Adipose tissue (tissue), 3 donors: ENCODE measurements around the gene SIPA1. TPM values are rescaled to one million over a fixed set of nuclear protein-coding genes. Genes with fewer than 3 reads are reported as not detected.

Experiments used
- H3K27ac ChIP-seq: one replicate; pipeline ENCODE4 v1.5.1; 2013; ENCODE audit warnings: low read depth, low read length
- WGBS, 3 donors: extraction: QIAGEN DNeasy Blood & Tissue Kit; methylation state at CpG; one replicate each; pipeline ENCODE4 v1.1.7; 2013; 5-methylcytosine and 5-hydroxymethylcytosine counted together
- polyA plus RNA-seq, 3 donors: library from polyadenylated mRNA; stranded (reverse); fragments of 200-250 nt; gene quantifications; one replicate each; pipeline ENCODE4 v1.2.3, GENCODE V29; 2013
- donor health status: healthy with polysubstance abuse.
- donor health status: Bipolar disorder and iron deficiency.
- donor health status: healthy.

Gene SIPA1
- polyA plus RNA-seq, 3 donors: 23.7 to 105 (median 36.3) TPM

- no peak overlapping the region for H3K27ac ChIP-seq
- 94 to 95% (median 94%) methylated on average over 14 of the region's 14 CpGs for WGBS, 3 donors
Measured at GRCh38 chr11:65618763-65619162, 19.1 kb upstream of the SIPA1 start.

DNA sequence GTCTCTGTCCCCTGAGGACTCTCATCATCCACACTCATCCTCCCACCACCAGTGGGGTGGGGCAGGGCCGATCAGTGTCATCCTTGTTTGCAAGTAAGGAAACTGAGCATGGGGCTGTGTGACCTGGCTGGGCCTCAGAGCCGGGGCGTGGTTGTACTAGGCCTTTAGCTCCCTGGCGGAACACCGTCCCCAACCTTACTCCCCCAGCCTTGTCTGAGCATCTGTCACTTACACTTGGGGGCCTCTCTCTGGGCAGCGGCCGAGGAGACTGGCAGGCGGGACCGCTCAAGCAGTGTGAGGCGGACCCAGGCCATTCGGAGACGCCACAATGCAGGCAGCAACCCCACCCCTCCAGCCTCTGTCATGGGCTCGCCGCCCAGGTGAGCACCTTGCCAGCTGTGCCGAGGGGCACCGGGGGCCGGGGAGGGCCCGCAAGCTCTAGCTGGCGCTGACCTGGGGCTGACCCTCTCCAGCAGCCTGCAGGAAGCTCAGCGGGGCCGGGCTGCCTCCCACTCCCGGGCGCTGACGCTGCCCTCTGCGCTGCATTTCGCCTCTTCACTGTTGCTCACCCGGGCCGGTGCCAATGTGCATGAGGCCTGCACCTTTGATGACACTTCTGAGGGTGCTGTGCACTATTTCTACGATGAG lies 18.5 kb upstream of the SIPA1 start:
- no peak overlapping the region for H3K27ac ChIP-seq
- WGBS, 3 donors: 92 to 96% (median 94%) methylated on average over 26 to 29 of the region's 29 CpGs

- H3K27ac ChIP-seq: no peak overlapping the region
- WGBS, 3 donors: 91 to 95% (median 91%) methylated on average over 19 of the region's 19 CpGs
Measured at GRCh38 chr11:65620666-65621065, 17.2 kb upstream of the SIPA1 start.

DNA sequence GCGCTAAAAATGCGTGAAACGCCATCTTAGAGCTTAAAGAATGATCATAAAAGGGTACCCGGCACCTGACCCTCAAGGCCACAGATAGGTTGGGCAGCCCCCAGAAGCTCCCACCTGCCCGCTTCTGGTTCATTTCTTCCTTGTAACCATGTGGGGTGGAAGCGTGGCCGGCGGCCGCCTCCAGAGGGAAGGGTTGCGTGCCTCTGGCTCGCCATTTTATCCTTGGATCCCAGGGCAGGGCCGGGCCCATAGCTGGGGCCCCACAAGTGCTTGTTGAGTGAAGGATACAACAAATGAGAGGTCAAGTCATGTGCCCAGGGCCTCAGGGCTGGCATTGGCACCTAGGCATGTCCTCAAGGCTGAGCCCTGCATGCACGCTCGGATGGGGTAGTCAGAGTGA lies 16.4 kb upstream of the SIPA1 start:
- H3K27ac ChIP-seq: no peak overlapping the region
- WGBS, 3 donors: 93 to 98% (median 96%) methylated on average over 14 of the region's 14 CpGs

GRCh38 chr11:65622011-65622410 lies 15.9 kb upstream of the SIPA1 start:
- no peak overlapping the region for H3K27ac ChIP-seq
- WGBS, 3 donors: 94 to 95% (median 94%) methylated on average over 16 of the region's 16 CpGs

- 91% methylated on average over 14 of the region's 14 CpGs for WGBS, 3 donors
- no peak overlapping the region for H3K27ac ChIP-seq
Measured at GRCh38 chr11:65623177-65623576, 14.7 kb upstream of the SIPA1 start.

GRCh38 chr11:65623852-65624616 lies 13.9 kb upstream of the SIPA1 start:
- WGBS, 3 donors: 91 to 93% (median 92%) methylated on average over 24 to 25 of the region's 25 CpGs
- H3K27ac ChIP-seq: no peak overlapping the region

DNA sequence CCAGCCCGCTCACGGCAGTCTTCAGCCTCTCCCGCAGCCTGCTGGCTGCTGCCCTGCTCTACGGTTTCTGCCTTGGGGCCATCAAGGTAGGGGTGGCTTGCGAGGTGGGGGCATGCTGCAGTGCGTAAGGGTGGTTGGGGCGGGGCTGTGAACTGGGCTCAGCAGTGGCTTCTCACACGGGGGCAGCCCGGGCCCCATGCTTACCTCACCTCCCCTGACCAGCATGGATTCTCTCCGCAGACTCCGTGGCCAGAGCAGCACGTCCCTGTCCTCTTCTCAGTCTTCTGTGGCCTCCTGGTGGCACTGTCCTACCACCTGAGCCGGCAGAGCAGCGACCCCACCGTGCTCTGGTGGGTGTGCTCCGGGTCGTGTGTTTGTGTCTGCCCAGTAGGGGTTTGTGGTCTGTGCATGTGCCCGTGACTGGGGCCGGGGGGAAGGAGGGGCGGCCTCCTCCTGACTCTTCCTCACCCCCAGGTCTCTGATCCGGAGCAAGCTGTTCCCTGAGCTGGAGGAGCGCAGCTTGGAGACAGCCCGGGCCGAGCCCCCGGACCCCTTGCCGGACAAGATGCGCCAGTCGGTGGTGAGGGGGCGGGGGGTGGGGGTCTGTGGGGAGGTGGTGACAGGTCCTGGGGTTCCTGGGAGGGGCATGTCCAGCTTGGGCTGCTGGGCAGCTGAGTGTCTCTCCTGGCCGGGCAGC lies 12.8 kb upstream of the SIPA1 start:
- WGBS, 3 donors: 84 to 88% (median 85%) methylated on average over 25 to 30 of the region's 30 CpGs
- H3K27ac ChIP-seq: no peak overlapping the region

DNA sequence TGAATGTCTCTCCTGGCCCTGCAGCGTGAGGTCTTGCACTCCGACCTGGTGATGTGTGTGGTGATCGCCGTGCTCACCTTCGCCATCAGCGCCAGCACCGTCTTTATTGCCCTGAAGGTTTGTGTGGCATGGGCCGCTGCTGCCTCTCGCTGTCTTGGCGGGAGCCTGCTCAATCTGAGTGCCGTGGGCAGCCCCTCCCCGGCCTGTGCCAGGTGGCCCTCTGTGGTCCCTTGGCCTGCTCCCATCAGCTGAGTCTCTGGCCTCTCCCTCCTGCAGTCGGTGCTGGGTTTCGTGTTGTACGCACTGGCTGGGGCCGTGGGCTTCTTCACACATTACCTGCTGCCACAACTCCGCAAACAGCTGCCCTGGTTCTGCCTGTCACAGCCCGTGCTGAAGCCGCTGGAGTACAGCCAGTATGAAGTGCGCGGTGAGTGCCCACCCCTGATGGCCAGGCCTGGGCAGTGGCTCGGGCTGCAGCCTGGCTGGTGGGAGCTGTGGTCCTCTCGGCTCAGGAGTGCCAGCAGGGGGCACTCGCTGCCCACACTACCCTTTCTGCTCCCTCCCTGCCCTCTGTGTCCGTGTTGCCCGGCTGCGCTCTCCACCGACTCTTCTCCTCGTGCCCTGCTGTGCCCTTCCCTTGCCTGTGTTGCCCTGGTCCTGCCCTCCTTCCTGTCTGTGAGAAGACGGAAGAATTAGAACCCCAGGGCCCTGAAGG lies 12.1 kb upstream of the SIPA1 start:
- WGBS, 3 donors: 68 to 70% (median 69%) methylated on average over 30 of the region's 30 CpGs
- H3K27ac ChIP-seq: no peak overlapping the region

GRCh38 chr11:65627202-65627601 lies 10.7 kb upstream of the SIPA1 start:
- 93 to 96% (median 95%) methylated on average over 12 to 13 of the region's 13 CpGs for WGBS, 3 donors
- no peak overlapping the region for H3K27ac ChIP-seq

- WGBS, 3 donors: 84 to 96% (median 94%) methylated on average over 14 of the region's 14 CpGs
- H3K27ac ChIP-seq: no peak overlapping the region
Measured at GRCh38 chr11:65629579-65629978, 8.3 kb upstream of the SIPA1 start.

DNA sequence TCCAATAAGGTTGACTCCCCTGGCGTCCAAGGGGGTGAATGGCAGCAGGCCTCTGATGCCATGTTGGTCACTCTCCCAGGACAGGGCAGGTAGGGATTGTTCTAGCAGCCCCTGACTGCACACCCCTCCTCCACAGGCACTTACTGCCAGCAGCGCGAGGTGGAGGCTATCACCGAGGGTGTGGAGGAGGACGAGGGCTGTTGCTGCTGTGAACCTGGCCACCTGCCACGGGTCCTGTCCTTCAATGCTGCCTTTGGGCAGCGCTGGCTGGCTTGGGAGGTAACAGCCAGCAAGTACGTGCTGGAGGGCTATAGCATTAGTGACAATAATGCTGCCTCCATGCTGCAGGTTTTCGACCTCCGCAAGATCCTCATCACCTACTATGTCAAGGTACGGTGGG lies 7.7 kb upstream of the SIPA1 start:
- 53 to 85% (median 78%) methylated on average over 11 of the region's 11 CpGs for WGBS, 3 donors
- H3K27ac ChIP-seq: no peak overlapping the region

DNA sequence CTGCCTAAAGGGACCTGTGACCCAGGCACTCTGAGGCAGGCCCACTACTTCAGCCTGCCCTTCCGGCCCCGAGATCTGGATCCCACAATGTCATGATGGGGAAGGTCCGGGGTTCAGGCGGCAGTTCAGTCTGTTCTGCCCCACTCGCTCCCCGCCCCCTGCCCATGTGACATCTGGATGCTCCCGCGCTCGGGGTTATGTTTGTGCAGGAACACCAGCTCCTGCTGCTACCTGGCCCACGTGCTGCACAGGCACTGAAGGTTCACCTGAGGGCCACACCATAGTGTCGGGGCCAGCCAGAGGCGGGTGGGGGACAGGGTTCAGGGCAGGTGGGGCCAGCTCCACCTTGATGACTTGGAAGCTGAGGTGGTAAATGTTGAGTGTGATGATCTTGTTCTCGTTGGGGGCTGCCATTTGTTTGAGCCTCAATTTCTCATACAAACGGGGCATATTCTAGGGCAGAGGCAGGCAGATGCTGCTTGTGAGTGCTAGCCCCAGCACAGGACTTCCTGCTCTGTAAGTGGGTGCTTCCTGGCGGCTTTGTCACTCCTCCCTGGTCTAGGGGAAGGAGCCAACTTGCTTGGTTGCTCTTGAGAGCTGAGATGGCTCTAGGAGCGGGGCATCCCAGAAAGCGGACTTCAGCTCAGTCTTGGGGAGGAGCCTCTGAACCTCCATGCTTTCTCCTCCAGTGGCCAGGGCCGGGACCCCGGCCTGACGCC lies 4.4 kb upstream of the SIPA1 start:
- 70 to 80% (median 74%) methylated on average over 19 to 20 of the region's 20 CpGs for WGBS, 3 donors
- H3K27ac ChIP-seq: no peak overlapping the region

- WGBS, 3 donors: 86 to 95% (median 87%) methylated on average over 11 to 14 of the region's 14 CpGs
- no peak overlapping the region for H3K27ac ChIP-seq
Measured at GRCh38 chr11:65634109-65634436, 3.8 kb upstream of the SIPA1 start.

DNA sequence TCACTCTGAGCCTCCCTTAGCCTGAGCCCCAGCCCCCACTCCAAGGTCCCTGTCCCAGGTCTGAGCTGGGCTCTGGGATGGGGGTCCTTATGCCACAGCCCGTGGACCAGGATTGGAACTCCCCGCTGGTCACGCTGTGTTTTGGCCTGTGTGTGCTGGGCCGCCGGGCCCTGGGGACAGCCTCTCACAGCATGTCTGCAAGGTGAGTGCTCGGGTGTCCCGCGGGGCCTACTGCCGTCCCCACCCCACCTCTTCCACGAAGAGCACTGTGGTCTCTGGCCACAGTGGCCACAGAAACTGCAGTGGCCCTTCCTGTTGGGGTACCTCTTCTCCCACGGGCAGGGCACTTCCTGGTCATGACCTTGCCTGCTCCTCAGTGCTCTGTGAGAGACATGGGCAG lies 3.5 kb upstream of the SIPA1 start:
- WGBS, 3 donors: 85 to 96% (median 86%) methylated on average over 11 of the region's 11 CpGs
- no peak overlapping the region for H3K27ac ChIP-seq

DNA sequence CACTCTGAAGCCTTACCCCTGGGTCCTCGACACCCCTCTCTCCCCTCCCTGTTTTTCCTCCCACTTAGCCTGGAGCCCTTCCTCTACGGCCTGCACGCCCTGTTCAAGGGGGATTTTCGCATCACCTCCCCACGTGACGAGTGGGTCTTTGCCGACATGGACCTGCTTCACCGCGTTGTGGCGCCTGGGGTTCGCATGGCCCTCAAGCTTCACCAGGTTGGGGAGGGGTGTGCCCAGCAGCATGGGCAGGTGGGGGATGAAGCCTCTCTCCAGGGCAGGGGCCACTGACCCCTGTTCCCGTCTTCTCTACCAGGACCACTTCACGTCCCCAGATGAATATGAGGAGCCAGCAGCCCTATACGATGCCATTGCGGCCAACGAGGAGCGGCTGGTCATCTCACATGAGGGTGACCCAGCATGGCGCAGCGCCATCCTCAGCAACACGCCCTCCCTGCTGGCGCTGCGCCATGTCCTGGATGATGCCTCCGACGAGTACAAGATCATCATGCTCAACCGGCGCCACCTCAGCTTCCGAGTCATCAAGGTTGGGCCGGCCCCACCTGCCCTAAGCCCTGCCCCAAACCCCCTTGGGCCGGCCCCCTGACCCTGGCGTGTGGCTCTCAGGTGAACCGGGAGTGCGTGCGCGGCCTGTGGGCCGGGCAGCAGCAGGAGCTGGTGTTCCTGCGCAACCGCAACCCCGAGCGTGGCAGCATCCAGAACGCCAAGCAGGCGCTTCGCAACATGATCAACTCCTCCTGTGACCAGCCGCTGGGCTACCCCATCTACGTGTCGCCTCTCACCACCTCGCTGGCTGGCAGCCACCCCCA lies 2.8 kb upstream of the SIPA1 start:
- H3K27ac ChIP-seq: no peak overlapping the region
- 93 to 95% (median 94%) methylated on average over 46 of the region's 46 CpGs for WGBS, 3 donors

GRCh38 chr11:65636108-65637031 lies 1.5 kb upstream of the SIPA1 start:
- 89 to 94% (median 93%) methylated on average over 24 to 28 of the region's 28 CpGs for WGBS, 3 donors
- H3K27ac ChIP-seq: no peak overlapping the region
